HG03469 (cell line): Measurements from ENCODE around the gene CDHR1.
A peak's percentile ranks its signal among the peaks of the same experiment; 100 is the strongest.

Experiments
- ATAC-seq: cut with Tn5 transposase; IDR thresholded peaks from one replicate; pipeline ENCODE4 v1.9.1; 2021; ENCODE audit warnings: mild to moderate bottlenecking, moderate library complexity, moderate number of reproducible peaks; ENCODE audit not compliant: unreplicated experiment

CDHR1 gene

DNA sequence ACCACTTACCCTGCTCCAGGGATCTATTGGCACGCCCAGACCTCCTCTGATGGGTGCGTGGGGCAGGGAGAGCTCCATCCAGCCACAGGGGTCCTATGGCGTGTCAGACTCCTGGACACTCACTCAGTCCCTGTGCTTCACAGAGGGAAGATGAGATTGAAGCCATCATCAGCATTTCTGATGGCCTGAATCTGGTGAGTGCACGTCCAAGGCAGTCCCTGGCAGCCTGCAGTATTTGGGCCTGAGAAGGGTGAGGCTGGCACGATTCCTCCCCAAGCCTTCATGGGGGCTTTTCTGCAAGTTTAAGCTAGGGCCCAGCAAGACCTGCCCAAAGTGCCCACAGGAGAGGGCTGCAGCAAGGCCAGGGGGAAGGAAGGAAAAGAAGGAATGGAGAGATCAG is 3.3 kb downstream of the CDHR1 start:
- ATAC-seq = no peak

DNA sequence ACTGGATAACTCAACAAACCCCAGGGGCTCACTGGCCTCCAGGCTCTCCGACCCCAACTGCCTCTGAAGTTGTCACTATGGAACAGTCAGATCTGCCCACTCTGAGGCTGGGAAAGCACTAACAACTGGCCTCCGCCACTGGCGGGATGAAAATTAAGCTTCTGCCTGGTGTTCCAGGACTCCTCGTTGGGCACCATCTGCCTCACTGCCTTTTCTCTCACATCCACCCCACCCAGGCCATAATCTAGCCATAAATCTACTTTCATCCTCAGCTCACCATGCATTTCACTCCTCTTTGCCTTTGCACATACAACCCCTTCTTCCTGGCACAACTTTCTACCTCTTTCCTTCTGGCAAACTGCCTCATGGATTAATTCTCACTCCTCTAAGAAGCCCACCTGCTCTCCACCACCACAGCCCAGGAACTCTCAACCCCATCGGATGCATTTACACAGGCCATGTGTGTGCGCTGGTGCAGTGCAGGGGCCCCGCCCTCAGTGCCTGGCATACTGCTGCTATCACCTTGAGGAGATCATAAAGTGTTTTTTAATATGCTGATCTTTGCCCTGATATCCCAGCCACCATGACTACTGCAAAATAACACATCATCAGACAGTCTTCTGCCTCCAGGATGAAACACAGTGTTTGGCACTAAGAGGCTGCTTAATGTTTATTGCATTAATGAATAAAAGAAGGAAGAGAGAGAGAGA is 4.0 kb downstream of the CDHR1 start:
- ATAC-seq = no peak

DNA sequence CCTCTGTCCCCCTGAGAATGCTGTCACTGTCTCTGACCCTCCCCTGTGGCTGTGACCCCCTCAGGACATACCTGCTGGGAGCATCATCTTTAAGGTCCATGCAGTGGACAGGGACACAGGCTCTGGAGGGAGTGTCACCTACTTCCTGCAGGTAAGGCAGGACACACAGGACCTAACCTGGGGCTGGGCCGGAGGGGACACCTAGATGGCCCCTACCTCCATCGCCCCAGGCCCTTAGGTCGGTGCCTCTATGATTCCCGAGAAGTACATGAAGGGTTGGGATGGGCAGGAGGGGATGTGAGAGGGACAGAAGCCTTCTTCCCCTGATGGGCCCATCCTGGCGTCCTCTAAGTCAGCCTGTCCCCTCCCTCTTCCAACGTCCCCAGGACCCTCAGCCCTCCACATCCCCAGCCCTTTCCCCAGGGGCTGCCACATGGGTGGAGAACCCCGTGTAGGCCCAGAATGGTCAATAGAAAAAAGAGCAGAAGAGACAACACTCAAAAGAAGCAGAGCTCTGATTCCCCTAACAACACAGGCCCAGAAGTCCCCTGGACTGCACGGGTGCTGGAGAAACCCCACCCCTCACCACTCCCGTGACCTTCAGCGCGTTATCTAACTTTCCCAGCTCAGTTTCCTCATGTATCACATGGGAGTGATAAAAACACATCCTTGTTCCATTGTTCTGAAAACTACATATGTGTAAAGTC is 6.4 kb downstream of the CDHR1 start:
- no peak for ATAC-seq

- ATAC-seq = no peak
These were observed 6.9 kb downstream of the CDHR1 start for GRCh38 chr10:84201244-84201606.

DNA sequence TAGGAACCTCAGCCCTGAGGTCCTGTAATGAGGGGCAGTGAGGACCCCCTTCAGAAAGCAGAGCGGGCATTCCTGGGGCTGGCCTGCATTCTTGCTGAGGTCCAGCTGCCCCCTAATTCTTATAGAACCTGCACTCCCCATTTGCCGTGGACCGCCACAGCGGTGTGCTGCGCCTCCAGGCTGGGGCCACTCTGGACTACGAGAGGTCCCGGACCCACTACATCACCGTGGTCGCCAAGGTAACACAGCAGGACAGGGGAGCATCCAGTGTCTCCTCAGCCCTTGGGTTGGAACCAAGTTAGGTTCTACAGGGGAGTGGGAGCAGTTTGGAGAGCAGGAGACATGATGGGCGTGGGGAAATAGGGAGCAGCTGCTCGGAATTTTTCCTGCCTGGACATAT is 7.3 kb downstream of the CDHR1 start:
- no peak for ATAC-seq

- ATAC-seq = no peak
These were observed 8.0 kb downstream of the CDHR1 start for GRCh38 chr10:84202349-84202748.

DNA sequence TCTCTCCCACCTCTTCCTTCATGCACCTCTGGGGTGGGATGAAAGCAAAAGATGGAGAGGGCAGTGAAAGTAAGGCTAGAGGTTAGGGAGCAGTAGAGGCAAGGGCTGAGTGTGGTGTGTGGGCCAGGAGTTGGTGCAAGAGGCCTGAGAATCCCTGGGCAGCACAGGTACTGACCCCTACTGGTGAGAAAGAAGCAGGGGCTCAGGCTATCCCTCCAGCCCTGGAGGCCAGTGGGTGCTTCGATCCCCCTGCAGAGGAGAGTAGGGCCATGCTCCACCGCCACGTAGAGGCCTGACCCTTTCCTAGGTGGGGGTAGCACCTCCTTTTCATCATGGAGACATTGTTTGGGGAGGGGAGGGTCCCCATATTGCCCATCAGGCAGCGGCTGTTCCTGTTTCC is 9.8 kb downstream of the CDHR1 start:
- no peak for ATAC-seq

- no peak for ATAC-seq
These were observed 10.3 kb downstream of the CDHR1 start for GRCh38 chr10:84204610-84205009.

- peak; percentile 74 for ATAC-seq
These were observed 10.9 kb downstream of the CDHR1 start for GRCh38 chr10:84205049-84205852.

- no peak for ATAC-seq
These were observed 11.7 kb downstream of the CDHR1 start for GRCh38 chr10:84205853-84206525.

DNA sequence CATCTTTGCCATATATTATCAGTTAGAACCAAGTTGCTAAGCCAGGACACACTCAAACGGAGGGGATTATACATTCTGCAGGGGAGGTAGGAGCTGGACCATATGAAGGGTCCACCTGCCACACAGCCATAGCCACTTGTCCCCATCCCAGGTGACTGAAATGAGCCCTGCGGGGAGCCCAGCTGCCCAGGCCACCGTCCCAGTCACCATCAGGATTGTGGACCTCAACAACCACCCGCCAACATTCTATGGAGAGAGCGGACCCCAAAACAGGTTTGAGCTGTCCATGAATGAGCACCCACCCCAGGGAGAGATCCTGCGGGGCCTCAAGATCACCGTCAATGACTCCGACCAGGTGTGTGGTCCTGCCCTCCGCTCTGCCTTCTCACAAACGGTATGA is 13.7 kb downstream of the CDHR1 start:
- ATAC-seq = no peak

- no peak for ATAC-seq
These were observed 17.2 kb downstream of the CDHR1 start for GRCh38 chr10:84211566-84211965.

GRCh38 chr10:84212014-84212413 is 17.7 kb downstream of the CDHR1 start:
- no peak for ATAC-seq

GRCh38 chr10:84213076-84213475 is 18.7 kb downstream of the CDHR1 start:
- ATAC-seq = no peak

GRCh38 chr10:84214046-84214572 is 19.8 kb downstream of the CDHR1 start:
- ATAC-seq = no peak

GRCh38 chr10:84214612-84215235 is 20.4 kb downstream of the CDHR1 start:
- ATAC-seq = peak; percentile 89

DNA sequence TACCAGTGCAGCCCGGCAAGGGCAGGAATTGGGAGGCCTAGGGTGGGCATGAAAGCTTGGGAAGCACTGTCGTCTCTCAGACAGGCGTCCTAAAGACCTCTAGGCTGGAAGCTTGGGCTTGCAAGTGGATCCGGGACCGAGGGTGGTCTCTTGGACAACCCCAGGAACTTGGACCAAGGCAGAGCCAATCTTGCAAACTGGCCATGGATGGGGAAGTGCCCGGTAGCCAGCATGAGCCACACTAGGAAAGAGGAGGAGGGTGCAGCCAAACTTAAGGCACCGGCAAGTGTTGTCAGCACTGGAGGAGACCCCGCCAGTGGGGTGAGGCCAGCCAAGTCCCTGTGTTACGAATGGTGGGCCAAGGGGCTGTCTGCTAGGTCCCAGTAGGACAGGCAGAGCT is 22.5 kb downstream of the CDHR1 start:
- ATAC-seq = no peak

GRCh38 chr10:84217746-84218145 is 23.4 kb downstream of the CDHR1 start:
- no peak for ATAC-seq

GRCh38 chr10:84221916-84222315 is 27.6 kb downstream of the CDHR1 start:
- no peak for ATAC-seq

GRCh38 chr10:84224411-84225028 is 30.2 kb downstream of the CDHR1 start:
- no peak for ATAC-seq
